ENCODE measurements around the gene ATPAF2. TPM values are rescaled to one million over a fixed set of nuclear protein-coding genes. Genes with fewer than 3 reads are reported as not detected.
A peak's percentile ranks its signal among the peaks of the same experiment; 100 is the strongest.

ATPAF2 gene
- total RNA-seq = 24.2 TPM

DNA sequence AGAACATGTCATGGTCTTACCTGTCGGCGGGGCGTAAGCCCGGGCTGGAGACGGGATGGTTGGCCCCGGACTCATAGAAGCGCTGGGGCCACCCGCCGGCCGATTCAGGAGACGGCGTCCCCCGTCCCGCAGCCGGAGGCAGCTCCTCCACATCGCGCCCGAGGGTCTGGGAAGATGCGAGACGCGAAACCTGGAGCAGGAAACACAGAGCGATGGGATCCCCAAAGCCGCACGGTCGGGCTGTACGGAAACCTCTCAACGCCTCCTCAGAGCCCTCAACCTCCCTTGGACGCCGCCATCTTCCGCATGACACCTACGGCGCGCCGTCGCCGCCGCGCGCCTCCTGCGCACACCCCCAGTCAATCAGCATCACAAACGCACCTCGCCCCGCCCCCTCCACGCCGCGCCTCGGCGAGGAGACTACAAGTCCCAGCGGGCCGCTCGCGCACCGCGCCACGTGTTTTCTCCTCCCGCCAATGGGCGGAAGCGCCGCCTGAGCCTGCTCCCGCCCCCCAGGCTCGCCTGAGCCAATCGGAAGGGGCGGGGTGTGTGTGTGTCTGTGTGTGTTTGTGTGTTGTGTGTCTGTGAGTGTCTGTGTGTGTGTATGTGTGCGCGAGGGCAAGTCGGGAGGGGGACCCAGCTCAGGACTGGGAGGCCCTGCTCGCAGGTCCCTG is at the start of gene ATPAF2, which contains the start of gene GID4:
Gene ATPAF2, minus strand, starts transcription at position 308 of the 674 bp plus-strand sequence. Its CDS starts 155 bp downstream, at position 153.
Gene GID4, plus strand, starts transcription at position 548 of the 674 bp plus-strand sequence. Its CDS starts 57 bp downstream, at position 605.
- peak; percentile 96 for ATAC-seq

DNA sequence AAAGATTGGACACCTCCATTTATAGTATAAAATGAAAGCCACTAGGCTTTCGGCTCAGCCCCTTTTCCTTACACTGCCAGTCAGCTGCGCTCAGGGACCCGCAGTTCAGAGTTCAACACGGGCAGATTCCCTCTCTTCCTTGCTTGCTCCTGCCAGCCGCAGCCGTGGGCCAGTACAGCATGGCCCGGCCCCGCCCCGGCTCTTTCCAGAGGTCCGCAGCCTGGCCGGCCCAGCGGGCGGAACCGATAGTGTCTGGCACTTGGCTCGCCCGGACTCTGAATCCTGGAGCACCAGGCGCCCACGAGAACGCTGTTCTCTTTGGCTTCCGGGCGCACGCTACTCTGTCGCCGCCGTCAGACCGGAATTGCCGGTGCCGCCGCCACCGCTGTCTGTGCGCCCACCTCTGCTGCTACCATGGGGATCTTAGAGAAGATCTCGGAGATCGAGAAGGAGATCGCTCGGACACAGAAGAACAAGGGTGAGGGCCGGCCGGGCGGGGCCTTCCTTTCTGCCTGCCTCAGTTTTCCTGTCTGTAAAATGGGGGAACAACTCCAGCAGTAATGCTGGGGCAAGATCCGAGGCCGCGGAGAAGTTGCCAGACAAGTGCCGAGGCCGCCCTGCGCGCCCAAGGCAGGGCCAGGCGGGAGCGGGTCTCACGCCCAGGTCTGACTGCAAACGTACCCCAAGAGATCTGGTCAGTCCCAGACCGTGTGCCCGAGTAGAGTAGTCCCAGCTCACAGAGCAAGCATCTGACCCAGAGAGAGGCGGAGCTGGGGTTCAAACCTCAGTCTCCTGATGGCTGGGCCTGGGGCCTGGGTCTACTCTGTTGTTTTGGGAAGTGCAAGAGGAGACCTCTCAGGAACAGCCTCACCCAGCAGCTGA is 48.9 kb upstream of the ATPAF2 start, which contains the start of gene DRG2:
Gene DRG2, plus strand, starts transcription at position 339 of the 882 bp plus-strand sequence. Its CDS starts 76 bp downstream, at position 415.
- peak; percentile 94 for ATAC-seq

DNA sequence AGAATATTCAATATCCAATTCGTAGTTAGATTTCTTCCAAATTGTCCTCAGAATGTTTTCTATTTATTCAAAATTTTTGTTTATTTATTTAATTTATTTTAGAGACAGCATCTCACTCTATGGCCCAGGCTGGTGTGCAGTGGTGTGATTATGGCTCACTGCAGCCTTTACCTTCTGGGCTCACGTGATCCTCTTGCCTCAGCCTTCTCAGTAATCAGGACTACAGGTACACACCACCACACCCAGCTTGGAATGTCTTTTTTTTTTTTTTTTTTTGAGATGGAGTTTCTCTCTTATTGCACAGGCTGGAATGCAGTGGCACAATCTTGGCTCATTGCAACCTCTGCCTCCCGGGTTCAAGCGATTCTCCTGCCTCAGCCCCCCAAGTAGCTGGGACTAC is 45.3 kb upstream of the ATPAF2 start:
- ATAC-seq = no peak

DNA sequence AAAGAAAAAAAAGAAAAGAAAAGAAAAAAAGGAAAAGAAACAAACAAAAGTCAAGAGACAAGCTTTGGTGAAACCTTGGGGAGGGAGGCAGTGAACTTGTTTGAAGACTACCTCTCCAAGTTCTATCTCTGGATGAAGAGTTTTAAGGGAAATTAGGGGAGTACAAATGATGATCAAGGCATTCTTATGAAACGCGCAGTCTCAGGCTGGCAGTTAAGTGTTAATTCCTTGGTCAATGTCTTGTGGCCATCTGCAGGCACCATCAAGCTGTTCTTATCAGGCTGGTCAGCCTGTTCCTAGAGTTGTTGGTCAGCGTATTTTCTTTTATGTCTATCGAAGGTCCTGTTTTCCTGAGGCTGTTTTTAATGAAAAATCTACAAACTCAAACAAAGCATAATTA is 40.6 kb upstream of the ATPAF2 start:
- no peak for ATAC-seq

DNA sequence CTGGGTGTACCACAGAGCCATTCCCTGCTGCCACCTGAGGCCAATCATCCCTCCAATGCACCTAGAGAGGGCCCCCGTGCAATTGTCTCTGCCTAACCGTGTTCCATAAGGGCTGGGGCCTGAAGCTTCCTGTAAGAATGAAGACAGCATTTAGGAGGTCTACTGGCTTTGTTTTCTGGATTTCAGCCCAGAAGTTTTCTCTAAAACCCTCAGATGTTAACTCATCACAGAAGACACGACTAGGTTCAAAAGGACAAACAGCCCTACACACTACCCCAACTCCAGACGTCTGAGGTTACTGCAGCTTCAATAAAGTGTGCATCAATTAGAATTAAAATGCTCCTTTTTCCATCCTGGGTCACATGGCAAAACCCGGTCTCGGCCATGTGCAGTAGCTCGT is 38.0 kb upstream of the ATPAF2 start:
- no peak for ATAC-seq

DNA sequence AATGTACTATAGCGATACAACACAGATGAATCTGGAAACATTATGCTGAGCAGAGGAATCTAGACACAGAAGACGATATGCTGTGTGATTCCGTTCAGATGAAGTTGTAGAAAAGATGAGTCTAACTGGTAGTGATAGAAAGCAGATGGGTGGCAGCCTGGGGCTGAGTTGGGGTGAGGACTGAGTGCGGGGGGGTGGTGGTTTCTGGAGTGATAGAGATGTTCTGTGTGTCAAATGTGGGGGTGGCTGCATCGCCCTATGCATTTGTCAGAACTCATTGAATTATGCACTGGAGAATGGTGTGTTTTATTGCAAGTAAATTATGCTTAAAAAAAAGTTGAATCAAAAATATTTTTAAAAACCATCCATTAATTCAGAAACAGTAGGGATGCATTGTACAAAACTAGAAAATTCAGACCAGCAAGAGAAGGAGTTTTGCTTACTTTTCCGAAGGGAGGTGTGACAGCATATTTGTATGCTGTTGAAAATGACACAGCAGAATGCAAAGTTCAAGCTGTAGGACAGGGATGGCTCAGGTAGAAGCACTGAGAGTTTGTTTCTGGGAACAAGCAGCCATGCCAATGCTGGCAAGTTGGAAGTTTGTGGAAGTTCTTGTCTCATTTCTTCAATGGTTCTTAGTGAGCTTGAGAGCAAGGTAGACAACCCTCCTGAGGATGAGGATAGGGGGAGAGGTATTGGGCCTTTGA is 35.8 kb upstream of the ATPAF2 start:
- ATAC-seq = no peak

DNA sequence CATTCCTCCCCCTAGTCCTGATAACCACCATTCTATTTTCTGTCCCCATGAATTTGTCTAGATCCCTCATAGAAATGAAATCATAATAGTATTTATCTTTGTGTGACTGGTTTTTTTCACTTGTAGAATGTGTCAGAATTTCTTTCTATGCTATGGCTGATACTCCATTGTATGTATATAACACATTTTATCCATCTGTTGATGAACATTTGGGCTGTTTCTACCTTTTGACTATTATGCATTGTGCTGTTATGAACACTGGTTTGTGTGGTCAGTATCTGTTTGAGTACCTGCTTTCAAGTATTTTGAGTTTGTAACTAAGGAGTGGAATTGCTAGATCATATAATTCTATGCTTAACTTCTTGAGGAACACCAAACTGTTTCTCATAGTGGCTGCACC is 32.8 kb upstream of the ATPAF2 start:
- ATAC-seq = no peak

DNA sequence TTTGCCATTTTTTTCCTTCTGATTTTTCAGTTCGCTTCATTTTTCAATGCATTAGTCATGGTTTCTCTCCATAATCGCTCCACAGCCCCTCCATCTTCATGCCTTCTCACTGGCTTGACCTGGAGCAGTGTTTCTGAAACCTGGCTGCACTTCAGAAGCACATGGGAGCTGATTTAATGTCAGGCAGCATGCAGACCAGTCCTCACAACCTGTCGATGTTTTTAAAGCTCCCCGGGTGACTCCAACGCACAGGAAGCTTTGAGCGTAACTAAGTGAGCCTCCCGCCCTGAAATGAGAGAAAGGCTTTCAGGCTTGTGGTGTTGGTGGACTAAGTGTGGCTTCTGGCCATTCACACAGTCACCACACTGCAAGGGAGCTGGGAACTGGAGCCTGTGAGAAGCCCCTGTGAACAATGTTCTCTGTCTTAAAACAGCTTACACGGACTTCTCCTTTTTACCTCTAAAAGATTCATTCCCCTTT is 31.9 kb upstream of the ATPAF2 start:
- no peak for ATAC-seq

DNA sequence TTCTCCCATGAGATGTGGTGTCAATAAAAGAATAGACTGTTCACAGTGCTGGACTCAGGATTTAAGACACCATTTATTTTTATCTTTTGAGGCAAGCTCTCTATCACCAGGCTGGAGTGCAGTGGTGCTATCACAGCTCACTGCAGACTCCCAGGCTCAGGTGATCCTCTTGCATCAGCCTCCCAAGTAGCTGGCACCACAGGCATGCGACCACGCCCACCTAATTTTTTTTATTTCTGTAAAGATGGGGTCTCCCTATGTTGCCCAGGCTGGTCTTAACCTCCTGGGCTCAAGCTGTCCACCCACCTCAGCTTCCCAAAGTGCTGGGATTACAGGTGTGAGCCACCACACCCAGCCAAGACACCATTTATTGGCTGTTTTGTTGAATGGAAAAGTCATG is 30.1 kb upstream of the ATPAF2 start:
- ATAC-seq = no peak

DNA sequence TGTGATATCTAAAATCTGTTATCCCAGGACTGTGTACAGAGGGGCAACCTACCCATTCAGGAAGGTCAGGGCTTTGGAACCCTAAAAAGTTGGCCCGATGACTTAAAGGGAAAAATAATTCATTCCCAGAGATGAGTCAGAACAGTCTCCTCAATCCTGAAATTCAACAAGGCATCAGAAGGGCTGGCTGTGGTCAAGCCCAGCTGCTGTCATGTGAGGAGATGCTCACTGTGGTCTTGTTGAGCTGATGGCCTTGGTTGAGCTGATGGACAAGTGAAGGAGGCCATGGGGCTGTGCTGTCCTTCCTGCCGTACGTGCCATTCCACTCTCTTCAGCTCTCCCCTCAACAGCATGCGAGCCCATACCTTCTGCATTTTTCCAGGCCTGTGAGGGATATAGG is 27.9 kb upstream of the ATPAF2 start:
- ATAC-seq = no peak

DNA sequence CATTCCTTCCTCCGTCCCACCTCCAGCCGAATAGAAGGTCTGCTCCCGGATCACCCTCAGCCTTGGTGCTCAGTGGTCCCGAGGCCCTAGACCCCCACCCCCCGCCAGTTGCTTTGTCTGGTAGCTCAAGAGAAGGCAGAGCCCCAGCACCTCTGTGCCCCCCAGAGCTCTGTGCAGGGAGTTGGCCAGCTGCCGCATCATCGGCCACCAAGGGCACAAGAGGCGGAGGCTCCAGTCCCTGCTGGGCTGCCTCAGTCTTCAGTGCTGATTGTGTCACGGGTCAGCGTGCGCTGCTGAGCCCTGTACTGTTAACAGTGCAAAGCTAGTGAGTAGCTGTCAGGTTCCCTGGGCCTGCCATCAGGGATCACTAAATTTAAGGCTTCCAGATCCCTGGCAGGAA is 26.6 kb upstream of the ATPAF2 start:
- no peak for ATAC-seq

DNA sequence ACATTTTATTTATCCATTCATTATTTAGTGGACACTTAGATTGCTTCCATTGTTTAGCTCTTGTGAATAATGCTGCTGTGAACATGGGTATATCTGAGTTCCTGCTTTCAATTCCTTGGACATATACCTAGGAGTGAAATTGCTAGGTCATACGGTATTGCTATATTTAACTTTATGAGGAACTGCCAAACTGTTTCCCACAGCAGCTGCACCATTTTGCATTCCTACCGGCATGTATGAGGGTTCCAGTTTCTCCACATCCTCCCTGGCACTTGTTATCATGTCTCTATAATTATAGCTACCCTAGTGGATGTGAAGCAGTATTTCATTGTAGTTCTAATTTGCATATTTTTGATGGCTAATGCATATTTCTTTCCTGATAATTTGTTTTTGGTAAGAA is 25.1 kb upstream of the ATPAF2 start:
- no peak for ATAC-seq

DNA sequence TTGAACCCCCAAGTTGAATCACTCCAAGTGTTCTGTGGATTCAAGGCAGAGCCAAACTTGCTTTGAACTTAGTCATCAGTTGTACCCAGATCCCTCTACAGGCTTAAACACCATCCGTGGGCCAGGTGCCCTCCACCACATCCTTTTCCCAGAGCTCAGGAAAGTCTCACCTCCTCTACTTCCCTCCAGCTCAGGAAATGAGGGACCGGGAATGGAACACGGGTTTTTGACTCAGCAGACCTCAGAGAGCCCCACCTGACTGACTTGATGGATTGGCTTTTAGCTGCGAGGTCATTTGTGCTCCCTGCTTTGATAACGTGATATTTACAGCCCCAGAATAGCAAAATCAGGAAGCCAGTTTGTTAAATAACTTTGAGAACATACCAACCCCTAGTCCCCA is 20.3 kb upstream of the ATPAF2 start:
- no peak for ATAC-seq

DNA sequence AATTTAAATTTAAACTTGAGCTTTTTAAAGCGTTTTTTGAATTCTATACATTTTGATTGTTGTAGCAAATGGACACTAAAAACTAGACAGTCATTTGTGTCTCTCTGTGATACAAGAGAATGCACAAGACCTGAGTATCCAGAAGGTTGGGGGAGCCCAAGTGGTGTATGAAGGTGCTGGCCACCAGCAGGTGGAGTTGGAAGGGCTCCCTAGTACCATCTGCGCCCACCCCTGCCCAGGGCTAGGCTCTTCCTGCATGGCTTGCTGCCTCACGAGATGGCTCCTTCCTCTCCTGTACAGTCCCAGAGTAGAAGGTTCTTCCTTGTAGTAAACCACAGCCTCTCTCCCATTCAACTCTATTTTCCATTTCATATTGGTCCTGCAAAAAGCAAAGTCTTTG is 17.2 kb upstream of the ATPAF2 start:
- no peak for ATAC-seq

DNA sequence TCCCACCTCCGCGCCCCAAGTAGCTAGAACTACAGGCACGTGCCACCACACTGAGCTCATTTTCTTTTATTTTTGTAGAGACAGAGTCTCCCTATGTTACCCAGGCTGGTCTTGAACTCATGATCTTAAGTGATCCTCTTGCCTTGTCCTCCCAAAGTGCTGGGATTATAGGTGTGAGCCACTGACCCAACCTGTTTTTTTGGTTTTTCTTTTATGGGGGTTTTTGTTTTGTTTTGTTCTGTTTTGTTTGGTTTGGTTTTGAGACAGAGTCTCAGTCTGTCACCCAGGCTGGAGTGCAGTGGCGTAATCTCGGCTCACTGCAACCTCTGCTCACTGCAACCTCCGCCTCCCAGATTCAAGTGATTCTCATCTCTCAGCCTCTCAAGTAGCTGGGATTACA is 16.6 kb upstream of the ATPAF2 start:
- ATAC-seq = no peak

DNA sequence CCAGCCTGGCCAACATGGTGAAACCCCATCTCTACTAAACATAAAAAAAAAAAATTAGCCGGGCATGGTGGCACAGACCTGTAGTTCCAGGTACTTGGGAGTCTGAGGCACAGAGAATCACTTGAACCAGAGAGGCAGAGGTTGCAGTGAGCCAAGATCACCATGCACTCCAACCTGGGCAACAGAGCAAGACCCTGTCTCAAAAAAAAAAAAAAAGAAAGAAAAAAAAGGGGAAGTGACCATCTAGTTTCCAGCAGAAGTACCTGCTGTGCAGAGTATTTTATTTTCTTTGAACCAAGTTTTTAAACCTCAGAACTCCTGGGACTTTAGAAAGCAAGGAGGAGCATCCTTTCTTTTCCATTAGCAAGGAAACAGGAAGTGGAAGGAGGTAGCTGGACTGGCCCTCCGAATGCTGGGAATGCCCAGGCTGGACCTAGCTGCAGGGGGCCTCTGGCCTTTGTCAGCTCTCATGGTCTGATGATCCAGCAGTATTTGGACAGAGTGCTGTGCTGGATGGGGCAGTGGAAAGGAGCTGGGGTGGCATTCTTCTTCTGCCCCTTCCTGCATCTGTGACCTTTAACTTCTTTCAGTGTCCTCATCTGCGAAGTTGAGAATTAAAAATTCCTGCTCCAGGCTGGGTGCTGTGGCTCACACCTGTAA is 6.9 kb upstream of the ATPAF2 start:
- ATAC-seq = no peak

DNA sequence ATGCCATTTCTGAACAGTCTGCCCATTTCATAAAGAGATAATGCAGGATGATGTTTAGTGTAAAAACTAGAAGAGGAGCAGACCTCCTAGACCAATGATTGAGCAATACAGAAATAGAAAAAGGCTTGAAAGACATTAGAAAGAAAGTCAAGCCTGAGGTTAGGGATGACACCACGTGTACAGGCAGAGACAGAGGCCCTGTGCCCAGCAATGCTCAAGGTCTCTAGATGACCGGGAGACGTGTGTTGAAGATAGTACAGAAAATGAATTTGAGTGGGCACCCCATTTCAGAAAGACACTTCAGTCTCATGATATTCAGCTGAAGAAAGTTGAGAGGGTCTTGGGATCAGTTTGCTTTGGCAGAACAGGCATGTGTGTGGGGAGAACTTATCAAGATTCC is 5.6 kb upstream of the ATPAF2 start:
- no peak for ATAC-seq

DNA sequence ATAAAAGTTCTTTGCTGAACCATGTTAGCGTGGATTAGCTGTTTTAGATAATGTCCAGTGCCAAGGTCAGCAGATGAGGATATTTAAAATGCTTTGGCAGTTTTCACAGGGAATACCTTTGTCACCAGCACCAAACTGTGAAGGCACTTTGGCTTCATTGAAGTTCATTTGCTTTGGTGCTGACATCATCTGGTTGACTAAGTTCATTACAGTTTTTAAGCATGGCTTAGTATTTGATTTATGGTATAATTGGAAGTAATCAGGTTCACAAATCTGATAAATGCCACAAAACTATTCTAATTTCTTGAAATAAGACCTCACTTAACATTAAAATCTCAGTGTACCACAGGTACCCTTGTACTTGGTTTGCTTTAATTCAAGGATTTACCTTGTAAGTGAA is 4.5 kb upstream of the ATPAF2 start:
- no peak for ATAC-seq

DNA sequence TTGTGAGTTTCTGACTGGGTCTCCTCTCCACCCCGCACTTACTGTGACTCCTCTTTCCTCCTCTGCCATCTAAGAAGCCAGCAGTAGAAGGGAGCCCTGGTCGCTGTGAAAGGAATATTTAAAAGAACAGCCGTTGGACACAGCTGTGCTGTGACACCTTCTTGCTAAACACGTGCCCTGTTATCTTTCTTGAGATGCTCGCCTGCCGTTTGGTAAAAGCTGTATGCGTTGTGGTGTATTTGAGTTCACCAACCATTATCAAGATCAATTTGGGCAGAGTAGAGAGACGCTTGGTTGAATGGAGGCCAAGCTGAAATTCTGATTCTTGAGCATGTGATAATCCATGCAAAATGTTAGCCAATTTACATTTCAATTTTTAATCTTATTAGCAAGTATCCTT is 4.0 kb upstream of the ATPAF2 start:
- ATAC-seq = no peak

DNA sequence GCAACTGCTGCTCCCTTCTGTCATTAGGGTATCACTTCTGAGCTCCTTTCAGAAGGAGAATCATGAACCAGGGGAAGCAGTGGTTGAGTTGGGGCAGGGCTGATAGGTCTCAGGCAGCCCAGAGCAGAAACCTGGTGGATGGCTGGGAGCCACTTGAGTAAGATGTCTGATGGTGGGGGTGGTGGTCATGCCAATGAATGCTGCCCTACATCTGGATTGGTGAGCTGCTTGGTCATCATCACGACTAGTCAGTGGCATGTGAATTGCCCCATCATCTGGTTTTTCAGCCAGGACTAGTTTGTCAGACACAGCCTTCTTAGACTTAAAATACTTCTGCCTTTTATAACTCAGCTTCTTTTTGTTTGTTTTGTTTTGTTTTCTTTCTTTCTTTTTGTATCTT is 2.8 kb upstream of the ATPAF2 start:
- peak; percentile 42 for ATAC-seq

DNA sequence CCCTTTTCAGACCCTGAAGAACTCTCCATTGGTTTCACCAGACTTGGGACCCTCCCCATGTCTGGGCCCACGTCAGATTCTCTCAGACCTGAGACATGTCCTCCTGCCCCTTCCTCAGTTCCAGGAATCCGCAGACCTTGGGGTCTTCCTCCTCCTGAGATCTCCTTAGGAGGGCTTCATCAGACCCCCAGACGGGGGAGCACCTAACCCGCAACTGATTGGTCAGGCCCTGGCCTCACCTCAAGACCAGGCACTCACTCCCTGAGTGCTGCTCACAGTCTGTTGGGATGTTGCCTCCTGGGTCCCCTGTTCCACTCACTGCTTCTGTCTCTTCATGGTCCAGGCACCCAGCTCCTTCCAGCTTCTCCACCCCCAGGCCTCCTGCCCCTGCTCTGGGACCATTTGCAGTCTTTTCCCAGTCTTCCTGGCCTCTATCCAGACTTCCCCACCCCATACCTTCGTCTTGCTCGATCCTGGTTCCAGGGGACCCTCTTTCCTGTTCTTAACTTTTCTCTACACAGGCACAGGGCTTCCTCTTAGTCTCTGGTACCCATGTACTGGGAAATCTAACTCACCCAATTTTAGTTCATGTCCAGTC is 1.4 kb upstream of the ATPAF2 start:
- ATAC-seq = no peak

Measured in esophagus mucosa (tissue), 1 donor.